Esophagus squamous epithelium (tissue), 5 donors: ENCODE data around the gene MYOZ3. TPM values are rescaled to one million over a fixed set of nuclear protein-coding genes. Genes with fewer than 3 reads are reported as not detected.

ENCODE experiments used
- DNase-seq: peaks from one replicate; lab custom pipeline; 2025; lab: John Stamatoyannopoulos, UW
- H3K27ac ChIP-seq, 4 donors: fragments of 200-600 bp; sonication (generic); one replicate each; pipeline ENCODE4 v1.5.1; 2016 to 2019; ENCODE audit warnings: mild to moderate bottlenecking in 1 of 4
- H3K27me3 ChIP-seq, 4 donors: fragments of 200-600 bp; sonication (generic); 1 replicate in 3 of 4; 2 replicates in 1 of 4; pipeline versions ENCODE4 v1.5.1 to v1.6.0; 2017 to 2021; ENCODE audit warnings: antibody characterized with exemption in 1 of 4
- H3K36me3 ChIP-seq, 3 donors: fragments of 200-600 bp; sonication (generic); one replicate each; pipeline ENCODE4 v1.5.1; 2016 to 2019
- H3K4me1 ChIP-seq, 3 donors: fragments of 200-600 bp; sonication (generic); one replicate each; pipeline ENCODE4 v1.5.1; 2017 to 2019
- H3K4me3 ChIP-seq, 4 donors: fragments of 200-600 bp; sonication (generic); 1 replicate in 3 of 4; 2 replicates in 1 of 4; pipeline ENCODE4 v1.5.1; 2016 to 2019; ENCODE audit warnings: mild to moderate bottlenecking in 2 of 4, moderate library complexity in 1 of 4
- H3K9me3 ChIP-seq, 3 donors: fragments of 200-600 bp; sonication (generic); one replicate each; pipeline ENCODE4 v1.5.1; 2016 to 2019
- POLR2A ChIP-seq, 4 donors: fragments of 450-650 bp; IDR thresholded peaks; one replicate each; pipeline ENCODE4 v1.6.1; 2017; ENCODE audit warnings: antibody characterized with exemption in 4 of 4, mild to moderate bottlenecking in 4 of 4, moderate library complexity in 3 of 4
- WGBS, 2 donors: methylation state at CpG; one replicate each; pipeline ENCODE4 v1.1.5; 2018; 5-methylcytosine and 5-hydroxymethylcytosine counted together
- intact Hi-C: fragments of 100-400 bp; cut with DNase I; formaldehyde crosslinking; loops from one replicate; pipeline ENCODE4 v1.15.0; 2022
- total RNA-seq, 4 donors: library from RNA; depleted of rRNA; stranded (reverse); fragments of >200 nt; gene quantifications; one replicate each; pipeline ENCODE4 v1.1.0, GENCODE V29; 2016
- TF ChIP-seq, protein P1 (sequence below), 6 experiments: fragments of 450-650 bp in 4 of 6; fragments of 200-600 bp in 2 of 6; sonication (generic) in 2 of 6; IDR thresholded peaks; one replicate each; pipeline ENCODE4 v1.5.1; 2016 to 2019; ENCODE audit warnings: antibody characterized with exemption in 6 of 6, mild to moderate bottlenecking in 4 of 6, moderate library complexity in 4 of 6
- donor health status: DM: yes; HTN: yes; CAD: no.

The MYOZ3 gene
- total RNA-seq, 4 donors from 2014 or later, result under 0.01 TPM; not detected in 3

GRCh38 chr5:150689120-150689519 lies 28.1 kb downstream of the MYOZ3 start:
- Histone ChIP-seq H3K36me3 (peaks cover under 1 to 62% (median 26%) of the 10 kb centered on the region in 3 donors), H3K9me3 (no peaks in the 10 kb centered on the region), H3K4me3 (no peak overlapping the region), H3K27ac (no peak overlapping the region), H3K27me3 (no peaks in the 10 kb centered on the region), H3K4me1 (no peaks in the 10 kb centered on the region)
- WGBS, 2 donors, result 17 to 54% methylated on average over 1 of the region's 1 CpG
- DNase-seq, result no peak
- TF ChIP-seq, protein P1, sequence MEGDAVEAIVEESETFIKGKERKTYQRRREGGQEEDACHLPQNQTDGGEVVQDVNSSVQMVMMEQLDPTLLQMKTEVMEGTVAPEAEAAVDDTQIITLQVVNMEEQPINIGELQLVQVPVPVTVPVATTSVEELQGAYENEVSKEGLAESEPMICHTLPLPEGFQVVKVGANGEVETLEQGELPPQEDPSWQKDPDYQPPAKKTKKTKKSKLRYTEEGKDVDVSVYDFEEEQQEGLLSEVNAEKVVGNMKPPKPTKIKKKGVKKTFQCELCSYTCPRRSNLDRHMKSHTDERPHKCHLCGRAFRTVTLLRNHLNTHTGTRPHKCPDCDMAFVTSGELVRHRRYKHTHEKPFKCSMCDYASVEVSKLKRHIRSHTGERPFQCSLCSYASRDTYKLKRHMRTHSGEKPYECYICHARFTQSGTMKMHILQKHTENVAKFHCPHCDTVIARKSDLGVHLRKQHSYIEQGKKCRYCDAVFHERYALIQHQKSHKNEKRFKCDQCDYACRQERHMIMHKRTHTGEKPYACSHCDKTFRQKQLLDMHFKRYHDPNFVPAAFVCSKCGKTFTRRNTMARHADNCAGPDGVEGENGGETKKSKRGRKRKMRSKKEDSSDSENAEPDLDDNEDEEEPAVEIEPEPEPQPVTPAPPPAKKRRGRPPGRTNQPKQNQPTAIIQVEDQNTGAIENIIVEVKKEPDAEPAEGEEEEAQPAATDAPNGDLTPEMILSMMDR (IDR thresholded peaks at IDR 0.05), result no peak
- TF ChIP-seq POLR2A (IDR thresholded peaks at IDR 0.05), result no peak
- intact Hi-C loops, result no loop called here

DNA sequence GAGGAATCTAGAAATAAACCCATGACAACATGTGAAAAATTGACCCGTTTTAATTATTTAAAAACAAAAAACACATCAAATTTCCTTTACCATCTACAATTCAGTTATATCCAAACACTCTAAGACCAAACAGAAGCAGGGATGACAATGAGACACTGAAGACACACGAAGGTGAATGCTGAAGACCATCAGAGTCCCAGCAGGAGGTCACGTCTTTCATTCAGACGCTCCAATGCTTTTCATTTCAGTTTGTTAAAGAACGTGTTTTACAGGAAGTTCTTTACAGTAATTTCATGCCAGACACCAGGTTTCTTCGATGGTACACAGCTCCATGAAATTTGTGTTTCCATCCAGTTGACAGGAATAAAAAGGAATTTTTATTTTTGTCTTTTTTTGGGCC lies 29.7 kb downstream of the MYOZ3 start:
- Histone ChIP-seq H3K27me3 (no peaks in the 10 kb centered on the region), H3K4me3 (no peak overlapping the region), H3K9me3 (no peaks in the 10 kb centered on the region), H3K36me3 (peaks cover 13 to 79% (median 43%) of the 10 kb centered on the region in 3 donors), H3K27ac (no peak overlapping the region), H3K4me1 (no peaks in the 10 kb centered on the region)
- TF ChIP-seq POLR2A (IDR thresholded peaks at IDR 0.05), result no peak
- TF ChIP-seq, protein P1 (IDR thresholded peaks at IDR 0.05), result no peak
- intact Hi-C loops, result no loop called here
- no peak for DNase-seq
- WGBS, 2 donors, result 71% methylated on average over 6 of the region's 6 CpGs

- H3K27me3 ChIP-seq, result no peaks in the 10 kb centered on the region
- intact Hi-C loops, result no loop called here
- peaks cover 17 to 88% (median 58%) of the 10 kb centered on the region in 3 donors for H3K36me3 ChIP-seq
- no peak overlapping the region for H3K4me3 ChIP-seq
- H3K27ac ChIP-seq, result no peak overlapping the region
- no peak for DNase-seq
- no peaks in the 10 kb centered on the region for H3K9me3 ChIP-seq
- TF ChIP-seq, protein P1 (IDR thresholded peaks at IDR 0.05), result no peak
- TF ChIP-seq POLR2A (IDR thresholded peaks at IDR 0.05), result no peak
- H3K4me1 ChIP-seq, result no peaks in the 10 kb centered on the region
- 86 to 88% methylated on average over 3 of the region's 3 CpGs for WGBS, 2 donors
These were observed 31.2 kb downstream of the MYOZ3 start for GRCh38 chr5:150692276-150692675.

DNA sequence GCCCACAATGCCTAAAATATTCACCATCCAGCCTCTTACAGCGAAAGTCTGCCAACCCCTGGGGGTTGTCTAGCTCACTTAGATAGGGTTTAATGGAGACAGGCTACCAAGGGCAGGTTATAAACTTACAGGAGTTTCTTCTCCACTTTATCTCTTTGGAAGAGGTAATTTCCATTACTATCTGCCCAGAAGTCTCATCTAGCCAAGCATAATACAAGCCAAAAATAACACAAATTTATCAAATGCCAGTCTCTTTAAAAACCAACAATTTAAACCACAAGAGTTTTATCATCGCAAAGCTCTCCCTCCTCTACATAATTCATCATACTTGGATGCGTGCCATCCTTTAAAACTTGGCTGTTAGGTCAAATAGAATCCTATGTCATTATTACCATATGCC lies 33.6 kb downstream of the MYOZ3 start:
- Histone ChIP-seq H3K27me3 (no peaks in the 10 kb centered on the region), H3K36me3 (peaks cover 25 to 97% (median 66%) of the 10 kb centered on the region in 3 donors), H3K4me3 (no peak overlapping the region), H3K4me1 (peaks cover 4 to 11% (median 9%) of the 10 kb centered on the region in 3 donors), H3K9me3 (no peaks in the 10 kb centered on the region), H3K27ac (no peak overlapping the region)
- intact Hi-C loops, result no loop called here
- no peak for DNase-seq
- WGBS, 2 donors, result 70 to 82% methylated on average over 3 of the region's 3 CpGs
- no peak for TF ChIP-seq POLR2A (IDR thresholded peaks at IDR 0.05)
- TF ChIP-seq, protein P1 (IDR thresholded peaks at IDR 0.05), result no peak

GRCh38 chr5:150700246-150700593 lies 39.2 kb downstream of the MYOZ3 start:
- TF ChIP-seq, protein P1 (IDR thresholded peaks at IDR 0.05), result no peak
- TF ChIP-seq POLR2A (IDR thresholded peaks at IDR 0.05), result no peak
- Histone ChIP-seq H3K27ac (peak overlapping the region; percentile 96 to 99 (median 96)), H3K4me1 (peaks cover 8 to 23% (median 16%) of the 10 kb centered on the region in 3 donors), H3K27me3 (no peaks in the 10 kb centered on the region), H3K4me3 (peak overlapping the region; percentile 81 to 98 (median 90)), H3K9me3 (no peaks in the 10 kb centered on the region), H3K36me3 (peaks cover 15 to 42% (median 29%) of the 10 kb centered on the region in 3 donors)
- intact Hi-C loops, result no loop called here
- no peak for DNase-seq
- WGBS, 2 donors, result 3 to 4% methylated on average over 11 to 13 of the region's 15 CpGs
